SU-DHL-6 (cell line): ENCODE data around the gene ZFR2.

Experiments used
- CTCF ChIP-seq: fragments of 200-600 bp; sonication (generic); IDR thresholded peaks from one replicate; pipeline ENCODE4 v1.5.1; 2017; ENCODE audit warnings: antibody characterized with exemption, mild to moderate bottlenecking, low read length, moderate library complexity; ENCODE audit not compliant: insufficient read depth, poor library complexity, severe bottlenecking
- EZH2phosphoT487 ChIP-seq: fragments of 200-600 bp; sonication (generic), shearing (Covaris generic); conservative IDR thresholded peaks from 2 replicates; pipeline ENCODE4 v1.6.1; 2018; ENCODE audit warnings: mild to moderate bottlenecking, antibody characterized with exemption, low read length, moderate library complexity, mixed read lengths

GRCh38 chr19:3776479-3777040 is 92.3 kb downstream of the ZFR2 start:
- TF ChIP-seq CTCF (no peak), EZH2phosphoT487 (no peak)
